ENCODE data around the gene GRPEL1. TPM values are rescaled to one million over a fixed set of nuclear protein-coding genes. Genes with fewer than 3 reads are reported as not detected.

The GRPEL1 gene
- 21.8 to 25.8 TPM (median 24.1 TPM) in 3 replicates for total RNA-seq
- long read RNA-seq, transcript GRPEL1-201 (4 exons, 2,775 nt) = major isoform, 47 of 50 reads
- long read RNA-seq, partial matches to known transcripts = 0 of 50 reads
- long read RNA-seq, other reads (novel, unspliced or antisense) = 2 of 50 reads

GRCh38 chr4:7067452-7068278, at the start of gene GRPEL1:
Gene GRPEL1, minus strand, starts transcription at chr4:7068064. Its CDS starts 32 bp downstream, at chr4:7068032.
- Mint-ChIP-seq H3K4me3 (ENCODE audit: unreplicated experiment) (peak within 1 kb of the TSS; percentile 91), H3K9me3 (ENCODE audit: low read depth) (no peaks in the 10 kb centered on the region), H3K27ac (ENCODE audit: unreplicated experiment) (peak within 1 kb of the TSS; percentile 91), H3K4me1 (ENCODE audit: low read depth) (peaks cover 37% of the 10 kb centered on the region), H3K36me3 (ENCODE audit: low read depth) (peaks cover 3% of the 10 kb centered on the region), H3K27me3 (ENCODE audit: low read depth) (peaks cover 2% of the 10 kb centered on the region)
- TF ChIP-seq CTCF (IDR thresholded peaks at IDR 0.05) = no peak
- peak; percentile 99 for DNase-seq (ENCODE audit: low spot score)

GRCh38 chr4:7116705-7117104, 48.8 kb upstream of the GRPEL1 start:
- TF ChIP-seq CTCF (IDR thresholded peaks at IDR 0.05) = no peak
- H3K4me3 Mint-ChIP-seq (ENCODE audit: unreplicated experiment) = no peak overlapping the region
- DNase-seq (ENCODE audit: low spot score) = no peak
- peaks cover 52% of the 10 kb centered on the region for H3K27me3 Mint-ChIP-seq (ENCODE audit: low read depth)
- H3K36me3 Mint-ChIP-seq (ENCODE audit: low read depth) = peaks cover 4% of the 10 kb centered on the region
- H3K4me1 Mint-ChIP-seq (ENCODE audit: low read depth) = no peaks in the 10 kb centered on the region
- H3K27ac Mint-ChIP-seq (ENCODE audit: unreplicated experiment) = no peak overlapping the region
- H3K9me3 Mint-ChIP-seq (ENCODE audit: low read depth) = peaks cover 3% of the 10 kb centered on the region

- peaks cover 3% of the 10 kb centered on the region for H3K9me3 Mint-ChIP-seq (ENCODE audit: low read depth)
- no peak overlapping the region for H3K27ac Mint-ChIP-seq (ENCODE audit: unreplicated experiment)
- peaks cover 4% of the 10 kb centered on the region for H3K36me3 Mint-ChIP-seq (ENCODE audit: low read depth)
- DNase-seq (ENCODE audit: low spot score) = peak; percentile 84
- H3K4me1 Mint-ChIP-seq (ENCODE audit: low read depth) = no peaks in the 10 kb centered on the region
- H3K4me3 Mint-ChIP-seq (ENCODE audit: unreplicated experiment) = no peak overlapping the region
- H3K27me3 Mint-ChIP-seq (ENCODE audit: low read depth) = peaks cover 50% of the 10 kb centered on the region
- no peak for TF ChIP-seq CTCF (IDR thresholded peaks at IDR 0.05)
These were observed 47.9 kb upstream of the GRPEL1 start for GRCh38 chr4:7115557-7116340.

- DNase-seq (ENCODE audit: low spot score) = no peak
- Mint-ChIP-seq H3K36me3 (ENCODE audit: low read depth) (peaks cover 5% of the 10 kb centered on the region), H3K4me3 (ENCODE audit: unreplicated experiment) (no peak overlapping the region)
These were observed 44.8 kb upstream of the GRPEL1 start for GRCh38 chr4:7112656-7113055.

More at GRCh38 chr4:7112656-7113055, 44.8 kb upstream of the GRPEL1 start:
- TF ChIP-seq CTCF (IDR thresholded peaks at IDR 0.05) = no peak
- no peak overlapping the region for H3K27ac Mint-ChIP-seq (ENCODE audit: unreplicated experiment)
- H3K9me3 Mint-ChIP-seq (ENCODE audit: low read depth) = peaks cover 7% of the 10 kb centered on the region
- H3K4me1 Mint-ChIP-seq (ENCODE audit: low read depth) = no peaks in the 10 kb centered on the region
- H3K27me3 Mint-ChIP-seq (ENCODE audit: low read depth) = peaks cover 34% of the 10 kb centered on the region
